HUDEP-2 (cell line): Measurements from ENCODE around the gene CHRND.
"Not testable (repeated sequence)": the region's sequence is repeated elsewhere in the genome, so short reads cannot be mapped to it uniquely, and the experiment has no call there.

ENCODE experiments used
- DNase-seq, 76 experiments: peaks; one replicate each; lab custom pipeline; 2025; ENCODE audit not compliant: unreplicated experiment in 76 of 76; lab: John Stamatoyannopoulos, UW

Gene CHRND

GRCh38 chr2:232569541-232569940 lies 43.6 kb downstream of the CHRND start:
- DNase-seq: no peak

DNA sequence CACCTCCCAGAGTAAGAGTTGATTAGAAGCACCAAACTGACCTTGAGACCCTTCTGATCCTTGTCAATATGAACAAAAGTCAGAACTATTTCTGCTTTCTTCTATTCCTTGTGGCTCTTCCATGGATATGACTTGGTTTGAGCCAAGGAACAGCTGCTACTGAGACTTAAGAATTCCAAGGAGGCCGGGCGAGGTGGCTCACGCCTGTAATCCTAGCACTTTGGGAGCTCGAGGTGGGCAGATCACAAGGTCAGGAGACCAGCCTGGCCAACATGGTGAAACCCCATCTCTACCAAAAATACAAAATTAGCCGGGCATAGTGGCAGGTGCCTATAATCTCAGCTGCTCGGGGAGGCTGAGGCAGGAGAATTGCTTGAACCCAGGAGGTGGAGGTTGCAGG lies 44.5 kb downstream of the CHRND start:
- not testable (repeated sequence) for DNase-seq

DNA sequence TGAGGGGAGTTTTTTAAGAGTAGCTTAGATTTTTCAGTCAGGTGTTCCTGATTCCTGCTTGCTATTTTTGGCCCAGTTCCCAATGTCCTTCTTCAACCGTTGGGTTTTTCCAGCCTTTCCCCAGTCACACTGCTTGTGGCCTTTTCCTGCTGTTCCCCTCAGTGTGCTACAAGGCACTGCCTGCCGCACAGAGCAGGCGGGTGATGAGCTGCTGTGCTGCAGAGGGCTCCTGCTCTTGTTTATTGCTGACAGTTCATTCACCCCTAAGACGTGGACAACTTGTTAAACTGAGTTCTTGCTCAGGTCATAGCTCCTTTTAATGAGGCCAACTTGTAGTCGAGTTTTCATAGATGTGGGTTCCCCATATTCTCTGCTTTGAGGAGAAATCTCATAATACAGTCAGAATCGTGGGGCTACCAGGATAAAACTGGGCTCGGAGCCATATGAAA lies 45.1 kb downstream of the CHRND start:
- no peak for DNase-seq

GRCh38 chr2:232573042-232573441 lies 47.1 kb downstream of the CHRND start:
- DNase-seq: no peak

GRCh38 chr2:232573771-232574435 lies 47.9 kb downstream of the CHRND start:
- DNase-seq: no peak

GRCh38 chr2:232574674-232575403 lies 48.9 kb downstream of the CHRND start:
- DNase-seq: no peak

DNA sequence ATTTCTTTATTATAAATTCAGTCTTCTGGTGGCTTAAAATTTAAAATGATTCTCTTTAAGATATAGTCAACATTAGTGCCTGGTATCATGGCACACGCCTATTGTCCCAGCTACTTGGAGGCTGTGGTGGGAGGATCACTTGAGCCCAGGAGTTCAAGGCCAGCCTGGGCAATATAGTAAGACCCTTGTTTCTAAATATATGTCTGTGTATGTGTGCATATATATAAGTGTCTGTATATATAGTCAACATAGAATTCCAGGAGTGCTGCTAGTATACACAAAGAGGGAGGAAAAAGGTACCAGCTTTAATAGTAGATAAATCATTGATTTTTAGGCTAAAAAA lies 49.4 kb downstream of the CHRND start:
- no peak for DNase-seq

DNA sequence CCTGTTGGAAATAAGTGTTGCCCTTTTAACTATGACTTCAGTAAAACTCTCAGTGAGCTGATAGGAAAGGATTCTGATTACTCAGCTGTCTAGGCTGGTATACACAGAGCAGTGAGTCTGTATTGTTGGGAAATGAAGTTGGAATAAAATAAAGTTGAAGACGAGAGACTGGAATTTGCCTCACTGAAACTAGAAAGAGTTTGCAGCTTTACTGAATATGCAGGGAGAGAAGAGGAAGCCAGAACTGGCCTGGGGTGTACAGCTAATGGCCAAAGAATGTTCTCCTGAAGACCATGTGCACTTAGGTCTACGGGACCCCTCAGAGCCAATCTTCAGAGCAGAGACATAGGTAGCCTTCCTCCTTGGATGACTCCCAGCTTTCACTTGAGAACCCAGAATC lies 51.0 kb downstream of the CHRND start:
- no peak for DNase-seq

GRCh38 chr2:232577841-232578240 lies 51.9 kb downstream of the CHRND start:
- DNase-seq: no peak

- DNase-seq: no peak
Observed at GRCh38 chr2:232578626-232579025, 52.7 kb downstream of the CHRND start.

GRCh38 chr2:232580648-232580981 lies 54.7 kb downstream of the CHRND start:
- no peak for DNase-seq

- no peak for DNase-seq
Observed at GRCh38 chr2:232581725-232582124, 55.8 kb downstream of the CHRND start.

DNA sequence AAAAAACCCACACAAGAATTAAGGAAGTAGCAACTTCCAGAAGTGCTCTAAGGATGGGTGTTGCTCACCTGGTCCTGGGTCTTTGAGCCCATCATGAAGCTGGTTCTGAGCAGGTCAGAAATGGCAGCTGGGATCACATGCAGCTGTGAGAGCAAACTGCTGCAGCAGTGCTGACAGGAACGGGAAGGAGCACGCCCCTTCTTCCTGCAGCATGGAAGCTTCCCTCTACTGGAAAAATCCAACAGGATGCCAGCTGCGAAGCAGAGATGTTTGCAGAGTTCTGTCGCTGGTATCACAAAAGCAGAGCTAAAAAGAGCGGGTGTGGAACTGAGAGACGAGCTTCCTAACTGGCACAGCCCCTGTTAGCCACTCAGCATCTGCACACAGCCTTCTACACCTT lies 58.3 kb downstream of the CHRND start:
- no peak for DNase-seq
